ENCODE data around the gene RCVRN. TPM values are rescaled to one million over a fixed set of nuclear protein-coding genes. Genes with fewer than 3 reads are reported as not detected.

The RCVRN gene
- total RNA-seq, 1 donor from 2014 or later, result not detected

DNA sequence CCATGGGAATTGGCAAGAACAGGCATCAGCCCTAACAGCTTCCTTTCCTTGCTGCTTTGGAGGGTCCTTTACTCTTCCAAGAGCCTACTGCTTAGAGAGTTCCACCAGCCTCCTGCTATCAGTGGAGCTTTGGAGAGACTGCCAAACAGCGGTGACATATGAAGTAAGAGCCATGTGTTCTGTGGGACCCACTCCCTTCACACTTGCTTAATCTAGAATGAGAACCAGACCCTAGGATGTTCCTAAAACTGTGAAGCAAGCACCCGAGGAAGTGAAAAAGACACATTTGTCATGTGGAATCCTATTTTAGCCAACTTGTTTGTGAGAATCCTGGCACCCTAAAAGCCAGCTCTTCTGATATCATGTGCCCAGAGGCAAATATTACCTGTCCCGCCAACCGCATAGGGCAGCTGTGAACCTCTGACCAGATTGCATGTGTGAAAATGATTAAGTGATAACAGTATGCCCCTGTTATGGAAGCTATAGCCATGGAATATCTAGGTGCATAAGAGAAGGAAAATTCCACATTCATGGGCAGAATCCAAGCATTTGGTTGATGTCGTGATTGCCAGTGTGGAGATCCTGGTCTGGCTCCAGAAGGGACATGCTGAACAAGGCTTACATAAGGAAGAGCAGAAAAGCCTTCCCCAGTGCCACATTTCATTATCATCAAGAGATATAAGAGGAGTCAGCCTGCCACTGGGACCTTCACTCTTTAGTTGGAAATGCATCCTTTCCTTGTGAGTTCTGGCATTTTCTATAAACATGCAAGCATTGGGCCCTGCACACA lies 18.7 kb downstream of the RCVRN start:
- peaks cover 6% of the 10 kb centered on the region for H3K9me3 Mint-ChIP-seq (ENCODE audit: unreplicated experiment)

GRCh38 chr17:9883451-9883850 lies 21.6 kb downstream of the RCVRN start:
- H3K27ac Mint-ChIP-seq (ENCODE audit: unreplicated experiment), result no peak overlapping the region
- TF ChIP-seq, protein P1, sequence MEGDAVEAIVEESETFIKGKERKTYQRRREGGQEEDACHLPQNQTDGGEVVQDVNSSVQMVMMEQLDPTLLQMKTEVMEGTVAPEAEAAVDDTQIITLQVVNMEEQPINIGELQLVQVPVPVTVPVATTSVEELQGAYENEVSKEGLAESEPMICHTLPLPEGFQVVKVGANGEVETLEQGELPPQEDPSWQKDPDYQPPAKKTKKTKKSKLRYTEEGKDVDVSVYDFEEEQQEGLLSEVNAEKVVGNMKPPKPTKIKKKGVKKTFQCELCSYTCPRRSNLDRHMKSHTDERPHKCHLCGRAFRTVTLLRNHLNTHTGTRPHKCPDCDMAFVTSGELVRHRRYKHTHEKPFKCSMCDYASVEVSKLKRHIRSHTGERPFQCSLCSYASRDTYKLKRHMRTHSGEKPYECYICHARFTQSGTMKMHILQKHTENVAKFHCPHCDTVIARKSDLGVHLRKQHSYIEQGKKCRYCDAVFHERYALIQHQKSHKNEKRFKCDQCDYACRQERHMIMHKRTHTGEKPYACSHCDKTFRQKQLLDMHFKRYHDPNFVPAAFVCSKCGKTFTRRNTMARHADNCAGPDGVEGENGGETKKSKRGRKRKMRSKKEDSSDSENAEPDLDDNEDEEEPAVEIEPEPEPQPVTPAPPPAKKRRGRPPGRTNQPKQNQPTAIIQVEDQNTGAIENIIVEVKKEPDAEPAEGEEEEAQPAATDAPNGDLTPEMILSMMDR (IDR thresholded peaks at IDR 0.05; ENCODE audit: unreplicated experiment), result no peak
- DNase-seq (ENCODE audit: low spot score), result no peak
- no peaks in the 10 kb centered on the region for H3K4me1 Mint-ChIP-seq (ENCODE audit: unreplicated experiment)
- peaks cover 6% of the 10 kb centered on the region for H3K9me3 Mint-ChIP-seq (ENCODE audit: unreplicated experiment)
- H3K4me3 Mint-ChIP-seq (ENCODE audit: unreplicated experiment), result no peak overlapping the region
- H3K36me3 Mint-ChIP-seq (ENCODE audit: low read depth, unreplicated experiment), result no peaks in the 10 kb centered on the region
- H3K27me3 Mint-ChIP-seq (ENCODE audit: unreplicated experiment), result peaks cover 3% of the 10 kb centered on the region

More for the DNA sequence above, 18.7 kb downstream of the RCVRN start:
- TF ChIP-seq, protein P1 (IDR thresholded peaks at IDR 0.05; ENCODE audit: unreplicated experiment), result no peak
- H3K4me1 Mint-ChIP-seq (ENCODE audit: unreplicated experiment), result no peaks in the 10 kb centered on the region
- DNase-seq (ENCODE audit: low spot score), result no peak
- no peak overlapping the region for H3K27ac Mint-ChIP-seq (ENCODE audit: unreplicated experiment)
- peaks cover 3% of the 10 kb centered on the region for H3K27me3 Mint-ChIP-seq (ENCODE audit: unreplicated experiment)
- no peaks in the 10 kb centered on the region for H3K36me3 Mint-ChIP-seq (ENCODE audit: low read depth, unreplicated experiment)
- H3K4me3 Mint-ChIP-seq (ENCODE audit: unreplicated experiment), result no peak overlapping the region

DNA sequence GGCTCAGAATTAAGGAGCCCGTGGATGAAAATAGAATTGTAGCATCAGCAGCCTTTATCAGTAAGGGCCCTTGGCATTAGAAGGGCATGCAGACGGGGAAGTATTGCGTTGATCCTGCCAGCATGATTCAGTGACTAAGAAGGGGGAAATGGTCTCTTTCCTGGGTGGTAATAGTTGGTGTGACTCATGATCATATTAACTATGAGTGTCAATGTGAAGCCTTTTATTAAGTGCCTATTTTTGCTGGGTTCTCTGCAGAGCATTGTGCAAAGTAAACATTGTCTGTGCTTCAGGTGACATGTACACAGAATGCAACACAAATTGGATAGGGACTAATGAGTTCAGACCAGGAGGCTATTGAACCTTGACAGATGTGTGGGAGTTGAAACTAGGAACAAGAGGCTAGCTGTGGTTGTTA lies 24.5 kb downstream of the RCVRN start:
- Mint-ChIP-seq H3K4me3 (ENCODE audit: unreplicated experiment) (no peak overlapping the region), H3K27me3 (ENCODE audit: unreplicated experiment) (no peaks in the 10 kb centered on the region), H3K9me3 (ENCODE audit: unreplicated experiment) (peaks cover 6% of the 10 kb centered on the region), H3K4me1 (ENCODE audit: unreplicated experiment) (no peaks in the 10 kb centered on the region), H3K36me3 (ENCODE audit: low read depth, unreplicated experiment) (no peaks in the 10 kb centered on the region), H3K27ac (ENCODE audit: unreplicated experiment) (no peak overlapping the region)
- TF ChIP-seq, protein P1 (IDR thresholded peaks at IDR 0.05; ENCODE audit: unreplicated experiment), result no peak
- DNase-seq (ENCODE audit: low spot score), result no peak

GRCh38 chr17:9878786-9879525 lies 26.1 kb downstream of the RCVRN start:
- TF ChIP-seq, protein P1 (IDR thresholded peaks at IDR 0.05; ENCODE audit: unreplicated experiment), result no peak
- peaks cover 6% of the 10 kb centered on the region for H3K9me3 Mint-ChIP-seq (ENCODE audit: unreplicated experiment)
- no peaks in the 10 kb centered on the region for H3K36me3 Mint-ChIP-seq (ENCODE audit: low read depth, unreplicated experiment)
- H3K27me3 Mint-ChIP-seq (ENCODE audit: unreplicated experiment), result no peaks in the 10 kb centered on the region
- H3K27ac Mint-ChIP-seq (ENCODE audit: unreplicated experiment), result no peak overlapping the region
- no peak overlapping the region for H3K4me3 Mint-ChIP-seq (ENCODE audit: unreplicated experiment)
- no peaks in the 10 kb centered on the region for H3K4me1 Mint-ChIP-seq (ENCODE audit: unreplicated experiment)
- no peak for DNase-seq (ENCODE audit: low spot score)

- no peaks in the 10 kb centered on the region for H3K27me3 Mint-ChIP-seq (ENCODE audit: unreplicated experiment)
- H3K27ac Mint-ChIP-seq (ENCODE audit: unreplicated experiment), result no peak overlapping the region
- H3K4me1 Mint-ChIP-seq (ENCODE audit: unreplicated experiment), result no peaks in the 10 kb centered on the region
- H3K4me3 Mint-ChIP-seq (ENCODE audit: unreplicated experiment), result no peak overlapping the region
- no peak for DNase-seq (ENCODE audit: low spot score)
- TF ChIP-seq, protein P1 (IDR thresholded peaks at IDR 0.05; ENCODE audit: unreplicated experiment), result no peak
- H3K36me3 Mint-ChIP-seq (ENCODE audit: low read depth, unreplicated experiment), result no peaks in the 10 kb centered on the region
- peaks cover 6% of the 10 kb centered on the region for H3K9me3 Mint-ChIP-seq (ENCODE audit: unreplicated experiment)
These were observed 26.7 kb downstream of the RCVRN start for GRCh38 chr17:9878356-9878755.
